GM18498 (cell line): ENCODE data around the gene S100A10.
A peak's percentile ranks its signal among the peaks of the same experiment; 100 is the strongest.

Experiments used
- ATAC-seq: cut with Tn5 transposase; IDR thresholded peaks from one replicate; pipeline ENCODE4 v1.9.1; 2021; ENCODE audit warnings: mild to moderate bottlenecking, moderate library complexity; ENCODE audit not compliant: unreplicated experiment

Gene S100A10

GRCh38 chr1:151993734-151994496, at the start of gene S100A10:
Gene S100A10 (minus strand): TSS chr1:151993859. CDS start chr1:151986230, 7,629 bp downstream.
- ATAC-seq: peak; percentile 56

GRCh38 chr1:152042030-152042429, 48.4 kb upstream of the S100A10 start:
- ATAC-seq: no peak

DNA sequence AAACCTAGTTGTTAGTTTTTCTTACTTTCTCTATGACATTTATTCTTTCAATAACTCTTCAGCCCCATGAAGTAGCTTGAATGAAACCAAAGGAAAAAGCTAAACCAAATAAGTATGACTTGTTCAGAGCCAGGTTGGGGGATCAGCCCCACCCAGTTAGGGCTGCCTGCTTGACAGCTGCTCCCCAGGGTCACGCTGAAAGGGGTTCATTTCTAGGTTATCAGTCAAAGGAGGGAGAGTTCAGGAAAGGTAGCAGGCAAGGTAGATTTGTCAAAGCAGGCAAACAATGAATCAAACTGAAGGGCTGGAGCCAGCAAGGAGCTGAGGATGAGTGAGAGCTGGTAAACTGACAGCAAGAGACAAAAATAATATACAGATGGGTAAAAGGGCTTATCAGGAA, 46.2 kb upstream of the S100A10 start:
- no peak for ATAC-seq

GRCh38 chr1:152039461-152039860, 45.8 kb upstream of the S100A10 start:
- no peak for ATAC-seq

DNA sequence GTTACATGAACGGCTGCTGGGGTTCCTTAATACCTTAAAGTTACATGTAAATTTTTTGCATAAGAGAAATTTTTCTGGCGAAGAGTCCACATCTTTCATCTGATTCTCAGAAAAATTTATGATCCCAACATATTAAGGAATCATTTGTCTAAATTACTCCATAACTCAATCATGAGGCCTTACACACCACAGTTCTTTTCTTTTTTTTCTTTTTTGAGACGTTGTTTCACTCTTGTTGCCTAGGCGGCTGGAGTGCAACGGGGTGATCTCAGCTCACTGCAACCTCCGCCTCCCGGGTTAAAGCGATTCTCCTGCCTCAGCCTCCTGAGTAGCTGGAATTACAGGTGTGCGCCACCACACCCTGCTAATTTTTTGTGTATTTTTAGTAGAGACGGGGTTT, 45.2 kb upstream of the S100A10 start:
- ATAC-seq: no peak

- peak; percentile 57 for ATAC-seq
These were observed 42.9 kb upstream of the S100A10 start, which contains the start of gene S100A11 for GRCh38 chr1:152036267-152037216. Gene S100A11 (minus strand): TSS chr1:152037004. CDS start chr1:152036915, 89 bp downstream.

- ATAC-seq: no peak
These were observed 42.0 kb upstream of the S100A10 start for GRCh38 chr1:152035539-152036266.

GRCh38 chr1:152034654-152035538, 41.2 kb upstream of the S100A10 start:
- peak; percentile 44 for ATAC-seq

DNA sequence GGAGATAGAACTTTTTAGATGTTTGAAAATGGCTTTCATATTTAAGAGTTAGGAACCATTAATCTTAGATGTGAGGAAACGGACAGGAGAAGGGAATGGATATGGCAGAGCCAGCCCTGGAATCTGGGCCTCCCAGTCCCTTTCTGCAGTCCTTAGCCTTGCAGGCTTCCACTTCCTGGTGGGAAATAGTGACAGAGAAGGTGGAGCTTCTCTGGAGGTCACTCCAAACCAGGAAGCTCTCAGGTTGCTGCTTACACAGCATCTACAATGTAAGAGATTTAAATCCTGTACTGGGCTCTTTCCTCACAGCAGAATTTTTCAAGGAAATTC, 40.6 kb upstream of the S100A10 start:
- peak; percentile 11 for ATAC-seq

GRCh38 chr1:152029929-152030211, 36.2 kb upstream of the S100A10 start:
- ATAC-seq: no peak

DNA sequence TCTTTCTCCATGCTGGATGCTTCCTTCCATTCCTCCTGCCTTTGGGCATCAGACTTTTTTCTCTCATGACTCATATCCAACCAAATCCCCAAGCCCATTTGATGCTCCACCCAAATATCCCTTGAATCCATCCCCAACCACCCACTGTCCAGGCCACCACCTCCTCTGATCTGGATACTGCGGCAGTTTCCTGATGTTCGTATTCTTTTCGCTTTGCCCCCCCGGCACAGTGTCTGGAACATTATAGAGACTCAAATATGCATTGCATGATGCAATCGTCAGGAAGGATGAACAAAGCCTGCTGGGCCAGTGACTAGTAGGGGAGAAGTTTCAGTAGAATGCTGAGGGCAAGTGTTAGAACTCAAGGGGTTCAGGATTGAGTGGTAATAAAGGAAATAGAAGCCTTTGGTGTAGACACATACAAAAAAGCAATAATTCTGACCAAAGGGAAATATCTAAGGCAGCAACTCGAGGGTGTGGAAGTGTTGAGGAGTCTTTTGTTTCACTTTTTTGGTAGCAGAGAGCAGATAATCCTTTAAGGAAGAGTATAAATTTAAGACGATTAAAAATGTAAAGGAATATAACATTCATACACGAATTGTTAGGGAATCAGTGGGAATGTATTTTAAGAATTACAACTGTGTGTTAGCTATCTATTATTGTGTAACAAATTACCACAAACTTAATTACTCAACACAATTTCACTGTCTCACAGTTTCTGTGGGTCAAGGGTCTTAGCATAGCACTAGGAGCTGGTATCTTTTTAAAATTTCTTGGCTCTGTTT, 35.7 kb upstream of the S100A10 start:
- ATAC-seq: no peak

DNA sequence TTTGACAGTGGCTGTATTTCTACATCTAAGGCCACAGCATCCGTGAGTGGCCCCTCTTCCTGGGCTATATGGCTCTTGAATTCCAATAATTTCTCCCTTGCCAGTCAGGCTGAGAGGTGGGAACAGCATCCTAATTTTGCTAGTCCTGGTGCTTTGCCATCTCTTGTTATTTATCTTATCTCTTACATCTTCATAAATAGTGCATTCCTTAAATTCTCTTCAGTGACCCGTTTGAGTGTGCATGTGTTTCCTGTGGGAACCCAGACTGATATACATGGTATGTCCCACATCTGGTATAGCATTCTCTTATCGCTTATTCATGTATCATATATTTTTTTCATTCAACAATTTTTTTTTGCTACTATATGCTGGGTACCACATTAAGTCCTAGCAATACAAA, 33.2 kb upstream of the S100A10 start:
- no peak for ATAC-seq

GRCh38 chr1:152024223-152024622, 30.6 kb upstream of the S100A10 start:
- ATAC-seq: no peak

DNA sequence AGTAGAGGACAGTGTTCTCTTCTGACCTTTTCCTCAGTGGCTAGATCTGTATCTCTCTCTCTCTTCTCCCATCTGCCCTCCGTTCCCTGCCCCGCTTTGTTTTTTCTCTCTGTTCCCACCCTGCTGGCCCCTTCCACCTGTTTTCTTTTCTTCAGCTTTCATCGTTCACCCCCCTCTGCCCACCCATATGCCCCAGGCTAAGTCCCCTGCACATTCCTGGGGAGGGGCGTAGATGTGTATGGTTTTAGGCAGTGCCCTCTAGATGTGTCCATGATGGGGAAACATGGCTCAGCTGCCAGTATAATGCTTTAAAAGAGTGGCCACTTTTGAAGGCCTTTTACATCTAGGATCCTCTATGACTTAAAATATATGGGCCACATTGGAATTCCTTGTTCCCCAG, 29.6 kb upstream of the S100A10 start:
- no peak for ATAC-seq

DNA sequence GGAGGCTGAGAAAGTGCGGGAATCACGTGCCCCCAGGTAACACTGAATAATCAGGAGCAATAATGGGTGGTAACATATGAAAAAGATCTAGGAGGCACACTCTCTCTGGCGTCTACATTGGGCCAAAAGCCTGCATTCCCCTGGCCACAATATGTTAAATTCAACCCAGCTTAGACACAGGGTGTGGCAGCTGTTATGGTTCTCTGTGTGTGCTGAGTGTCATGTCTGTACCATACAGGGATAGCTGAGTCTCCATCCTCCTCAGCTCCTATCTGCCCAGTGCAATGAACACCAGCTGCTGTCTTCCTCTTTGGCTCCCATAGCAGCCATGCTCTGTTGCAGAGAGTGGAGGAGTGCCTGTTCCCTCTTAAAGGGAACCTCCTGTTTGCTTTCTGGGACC, 28.8 kb upstream of the S100A10 start:
- ATAC-seq: no peak

DNA sequence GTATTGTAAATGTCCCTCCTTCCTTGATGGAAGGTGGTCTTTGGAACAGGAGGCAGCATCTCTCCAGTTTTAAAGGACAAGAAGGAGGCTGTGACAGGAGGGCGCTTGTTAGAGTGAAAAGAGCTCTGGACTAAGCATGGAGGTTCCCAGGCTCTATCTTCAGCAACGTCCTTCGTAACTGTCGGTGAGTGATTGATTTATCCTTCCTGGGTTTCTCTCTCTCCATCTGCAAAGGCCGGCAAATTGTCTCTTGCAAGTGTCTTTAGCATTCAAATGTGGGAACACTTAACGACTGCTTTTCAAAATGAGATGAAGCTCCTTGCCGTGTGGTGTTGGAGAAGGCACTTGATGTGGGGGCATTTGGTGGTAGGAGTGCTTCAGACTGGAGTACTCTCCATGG, 27.9 kb upstream of the S100A10 start:
- no peak for ATAC-seq

DNA sequence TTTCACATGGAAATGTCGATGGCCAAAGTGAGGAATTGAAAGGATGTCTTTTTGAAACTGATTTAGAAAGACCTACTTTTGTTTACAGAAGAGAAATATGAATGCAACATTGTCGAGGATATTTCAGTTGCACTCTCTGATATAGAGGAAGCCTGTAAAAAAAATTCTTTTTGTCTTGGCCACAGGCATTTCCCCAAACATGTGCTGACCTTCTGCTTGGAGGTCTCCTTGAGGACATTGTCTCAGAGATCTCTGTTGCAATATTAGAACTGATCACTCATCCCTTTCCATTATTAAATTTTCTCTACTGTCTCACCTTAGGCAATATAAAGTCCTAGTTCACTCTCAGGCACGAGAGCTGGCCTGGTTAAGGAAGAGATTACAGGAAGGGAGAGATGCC, 27.2 kb upstream of the S100A10 start:
- no peak for ATAC-seq

- no peak for ATAC-seq
These were observed 24.9 kb upstream of the S100A10 start for GRCh38 chr1:152018537-152018936.

- ATAC-seq: no peak
These were observed 22.1 kb upstream of the S100A10 start for GRCh38 chr1:152015766-152016165.

- no peak for ATAC-seq
These were observed 21.3 kb upstream of the S100A10 start for GRCh38 chr1:152014943-152015342.
